Gastroesophageal sphincter (tissue), 2 donors: ENCODE measurements around the gene SASH1.

Experiments used
- POLR2A ChIP-seq, 2 donors: fragments of 450-650 bp; IDR thresholded peaks; one replicate each; pipeline ENCODE4 v1.6.1; 2017; ENCODE audit warnings: antibody characterized with exemption in 2 of 2, mild to moderate bottlenecking in 2 of 2, moderate library complexity in 1 of 2
- POLR2AphosphoS5 ChIP-seq: sonication (generic); formaldehyde crosslinking; IDR thresholded peaks from one replicate; pipeline ENCODE4 v1.6.1; 2017; ENCODE audit warnings: antibody characterized with exemption

- TF ChIP-seq POLR2AphosphoS5 = no peak
- TF ChIP-seq POLR2A (IDR thresholded peaks at IDR 0.05) = no peak
These were observed 236.4 kb downstream of the SASH1 start for GRCh38 chr6:148578837-148579565.
